Astrocyte (in vitro differentiated cells and primary cell): ENCODE measurements around the gene ELP4. TPM values are rescaled to one million over a fixed set of nuclear protein-coding genes. Genes with fewer than 3 reads are reported as not detected.

Source experiments
- DNase-seq: peaks from one replicate; pipeline ENCODE4 v3.0.0-alpha.2; 2010; ENCODE audit warnings: low read depth
- FAIRE-seq: peaks from 2 replicates; lab custom pipeline; 2011; peaks lifted over from hg19 to GRCh38; lab: Jason Lieb, UNC
- H2AFZ ChIP-seq: 2 replicates; pipeline ENCODE4 v1.6.0; 2012; ENCODE audit warnings: low read depth, low read length, inconsistent platforms
- H3K27ac ChIP-seq: 2 replicates; pipeline ENCODE4 v1.5.1; 2011; ENCODE audit warnings: low read depth, low read length, inconsistent platforms
- H3K27me3 ChIP-seq: 2 replicates; pipeline ENCODE4 v1.6.0; 2011; ENCODE audit warnings: low read length, inconsistent platforms; ENCODE audit not compliant: insufficient read depth
- H3K36me3 ChIP-seq: 2 replicates; pipeline ENCODE4 v1.5.1; 2011; ENCODE audit warnings: low read length, inconsistent platforms; ENCODE audit not compliant: insufficient read depth
- H3K4me1 ChIP-seq: 2 replicates; pipeline ENCODE4 v1.5.1; 2011; ENCODE audit warnings: low read length, inconsistent platforms; ENCODE audit not compliant: insufficient read depth
- H3K4me2 ChIP-seq: 2 replicates; pipeline ENCODE4 v1.6.0; 2012; ENCODE audit warnings: low read length, inconsistent platforms
- H3K4me3 ChIP-seq: 2 replicates; pipeline ENCODE4 v1.5.1; 2011; ENCODE audit warnings: low read depth, mild to moderate bottlenecking, low read length, inconsistent platforms; ENCODE audit not compliant: insufficient read depth
- H3K79me2 ChIP-seq: 2 replicates; pipeline ENCODE4 v1.6.0; 2012; ENCODE audit warnings: mild to moderate bottlenecking, low read length, inconsistent platforms; ENCODE audit not compliant: insufficient read depth
- H3K9ac ChIP-seq: 2 replicates; pipeline ENCODE4 v1.6.0; 2012; ENCODE audit warnings: mild to moderate bottlenecking, low read length, inconsistent platforms
- H3K9me3 ChIP-seq: 2 replicates; pipeline ENCODE4 v1.5.1; 2012; ENCODE audit warnings: low read depth, mild to moderate bottlenecking, low read length, inconsistent platforms; ENCODE audit not compliant: insufficient read depth
- H4K20me1 ChIP-seq: 2 replicates; pipeline ENCODE4 v1.6.0; 2012; ENCODE audit warnings: low read length, inconsistent platforms; ENCODE audit not compliant: insufficient read depth
- H3K27ac Mint-ChIP-seq: one replicate; pipeline ENCODE4 v1.8.0; 2021; ENCODE audit warnings: mild to moderate bottlenecking, mixed read lengths; ENCODE audit not compliant: unreplicated experiment
- H3K27me3 Mint-ChIP-seq: one replicate; pipeline ENCODE4 v1.8.0; 2021; ENCODE audit warnings: low read depth, mixed read lengths; ENCODE audit not compliant: unreplicated experiment
- H3K36me3 Mint-ChIP-seq: one replicate; pipeline ENCODE4 v1.8.0; 2021; ENCODE audit warnings: low read depth, mixed read lengths; ENCODE audit not compliant: unreplicated experiment
- H3K4me1 Mint-ChIP-seq: one replicate; pipeline ENCODE4 v1.8.0; 2021; ENCODE audit warnings: low read depth, mixed read lengths; ENCODE audit not compliant: unreplicated experiment
- H3K4me3 Mint-ChIP-seq: one replicate; pipeline ENCODE4 v1.8.0; 2021; ENCODE audit warnings: mild to moderate bottlenecking, moderate library complexity, mixed read lengths; ENCODE audit not compliant: unreplicated experiment
- H3K9me3 Mint-ChIP-seq: one replicate; pipeline ENCODE4 v1.8.0; 2021; ENCODE audit warnings: mild to moderate bottlenecking, mixed read lengths; ENCODE audit not compliant: unreplicated experiment
- CTCF ChIP-seq: IDR thresholded peaks from 2 replicates; pipeline ENCODE4 v1.5.1; 2011; ENCODE audit warnings: low read depth, mild to moderate bottlenecking, inconsistent platforms, low read length, moderate library complexity; ENCODE audit not compliant: insufficient read depth
- EZH2 ChIP-seq: IDR thresholded peaks from 2 replicates; pipeline ENCODE4 v1.6.1; 2012; ENCODE audit warnings: mild to moderate bottlenecking, low read length, inconsistent platforms; ENCODE audit not compliant: insufficient read depth
- total RNA-seq: library from RNA; stranded (reverse); gene quantifications from 2 replicates; pipeline ENCODE4 v1.2.1, GENCODE V29; 2021

The ELP4 gene
- total RNA-seq, 1 donor from 2014 or later, result 12.9 TPM

GRCh38 chr11:31641477-31642062, 132.0 kb downstream of the ELP4 start:
- no peaks in the 10 kb centered on the region for H4K20me1 ChIP-seq
- Mint-ChIP-seq H3K9me3 (no peaks in the 10 kb centered on the region), H3K4me1 (peaks cover 20% of the 10 kb centered on the region), H3K27ac (no peak overlapping the region), H3K4me3 (no peak overlapping the region), H3K27me3 (no peaks in the 10 kb centered on the region), H3K36me3 (no peaks in the 10 kb centered on the region)
- H3K79me2 ChIP-seq, result no peaks in the 10 kb centered on the region
- H3K9ac ChIP-seq, result no peak overlapping the region
- FAIRE-seq (no peak), DNase-seq (peak; percentile 32)
- peaks cover 11% of the 10 kb centered on the region for H3K4me1 ChIP-seq
- TF ChIP-seq CTCF (peak; percentile 62), EZH2 (no peak)
- no peak overlapping the region for H3K27ac ChIP-seq
- no peak overlapping the region for H3K4me3 ChIP-seq
- no peak overlapping the region for H3K4me2 ChIP-seq
- H2AFZ ChIP-seq, result no peak overlapping the region
- no peaks in the 10 kb centered on the region for H3K36me3 ChIP-seq
- no peaks in the 10 kb centered on the region for H3K9me3 ChIP-seq
- no peaks in the 10 kb centered on the region for H3K27me3 ChIP-seq

- no peaks in the 10 kb centered on the region for H3K27me3 ChIP-seq
- H3K36me3 ChIP-seq, result no peaks in the 10 kb centered on the region
- H3K9me3 Mint-ChIP-seq, result no peaks in the 10 kb centered on the region
- no peak overlapping the region for H2AFZ ChIP-seq
- peak overlapping the region; percentile 80 for H3K4me3 Mint-ChIP-seq
- H3K27ac ChIP-seq, result peak overlapping the region; percentile 15
- TF ChIP-seq EZH2, result no peak
- TF ChIP-seq CTCF, result no peak
- FAIRE-seq, result peak; percentile 13
- peak overlapping the region; percentile 14 for H3K4me2 ChIP-seq
- H3K79me2 ChIP-seq, result no peaks in the 10 kb centered on the region
- H3K4me1 ChIP-seq, result peaks cover 11% of the 10 kb centered on the region
- H3K27me3 Mint-ChIP-seq, result no peaks in the 10 kb centered on the region
- no peaks in the 10 kb centered on the region for H3K36me3 Mint-ChIP-seq
- H3K4me3 ChIP-seq, result no peak overlapping the region
- DNase-seq, result peak; percentile 74
- peak overlapping the region; percentile 86 for H3K27ac Mint-ChIP-seq
- peaks cover 22% of the 10 kb centered on the region for H3K4me1 Mint-ChIP-seq
- no peak overlapping the region for H3K9ac ChIP-seq
- no peaks in the 10 kb centered on the region for H3K9me3 ChIP-seq
- H4K20me1 ChIP-seq, result no peaks in the 10 kb centered on the region
These were observed 134.3 kb downstream of the ELP4 start for GRCh38 chr11:31643857-31644256.

- Histone ChIP-seq H4K20me1 (no peaks in the 10 kb centered on the region), H3K79me2 (no peaks in the 10 kb centered on the region), H3K4me3 (no peak overlapping the region), H3K36me3 (no peaks in the 10 kb centered on the region), H3K4me1 (peaks cover 14% of the 10 kb centered on the region), H3K9me3 (no peaks in the 10 kb centered on the region), H2AFZ (no peak overlapping the region), H3K4me2 (peak overlapping the region; percentile 51), H3K27ac (peak overlapping the region; percentile 81), H3K9ac (peak overlapping the region; percentile 11), H3K27me3 (no peaks in the 10 kb centered on the region)
- Mint-ChIP-seq H3K36me3 (no peaks in the 10 kb centered on the region), H3K9me3 (no peaks in the 10 kb centered on the region), H3K4me3 (peak overlapping the region; percentile 80), H3K27ac (peak overlapping the region; percentile 95), H3K4me1 (peaks cover 28% of the 10 kb centered on the region), H3K27me3 (no peaks in the 10 kb centered on the region)
- DNase-seq (peak; percentile 93), FAIRE-seq (peak; percentile 73)
- TF ChIP-seq CTCF (no peak), EZH2 (no peak)
These were observed 136.2 kb downstream of the ELP4 start for GRCh38 chr11:31645747-31646146.
